Colonic mucosa (tissue), 4 donors: Measurements from ENCODE around the gene PACSIN1. TPM values are rescaled to one million over a fixed set of nuclear protein-coding genes. Genes with fewer than 3 reads are reported as not detected.

Experiments used
- DNase-seq: peaks from one replicate; pipeline ENCODE4 v3.0.0-alpha.2; 2020
- H3K27ac ChIP-seq: fragments of 200-600 bp; one replicate; pipeline ENCODE4 v1.8.0; 2021
- H3K27me3 ChIP-seq: fragments of 200-600 bp; one replicate; pipeline ENCODE4 v1.8.0; 2021
- H3K36me3 ChIP-seq: fragments of 200-600 bp; one replicate; pipeline ENCODE4 v1.8.0; 2021
- H3K4me1 ChIP-seq: fragments of 200-600 bp; one replicate; pipeline ENCODE4 v1.8.0; 2021; ENCODE audit warnings: mild to moderate bottlenecking
- H3K4me3 ChIP-seq: fragments of 200-600 bp; one replicate; pipeline ENCODE4 v1.8.0; 2021
- H3K9ac ChIP-seq, 2 donors: one replicate each; pipeline ENCODE4 v1.7.0; 2013; ENCODE audit warnings: control low read depth in 2 of 2, low read depth in 2 of 2, low read length in 2 of 2
- H3K9me3 ChIP-seq: fragments of 200-600 bp; one replicate; pipeline ENCODE4 v1.8.0; 2021
- CTCF ChIP-seq: fragments of 200-600 bp; IDR thresholded peaks from one replicate; pipeline ENCODE4 v1.8.0; 2022; ENCODE audit warnings: antibody characterized with exemption, mild to moderate bottlenecking
- intact Hi-C: fragments of 100-400 bp; cut with DNase I; formaldehyde crosslinking; loops from one replicate; pipeline ENCODE4 v1.14.1; 2022
- total RNA-seq, 2 donors: library from RNA; stranded (reverse); fragmentation: NEBNext Ultra II Directional in 1 of 2; extraction: Animal tissue kit (Norgen Biotek cat#: 25700) in 1 of 2; gene quantifications; one replicate each; pipeline ENCODE4 v1.2.1, GENCODE V29; 2021
- donor health status: healthy.
- donor health status: DM: no; HTN: no; CAD: no.
- donor health status: DM: no; HTN: no; CAD: no.

The PACSIN1 gene
- total RNA-seq, 2 donors from 2014 or later, result 0.05 to 0.37 TPM

DNA sequence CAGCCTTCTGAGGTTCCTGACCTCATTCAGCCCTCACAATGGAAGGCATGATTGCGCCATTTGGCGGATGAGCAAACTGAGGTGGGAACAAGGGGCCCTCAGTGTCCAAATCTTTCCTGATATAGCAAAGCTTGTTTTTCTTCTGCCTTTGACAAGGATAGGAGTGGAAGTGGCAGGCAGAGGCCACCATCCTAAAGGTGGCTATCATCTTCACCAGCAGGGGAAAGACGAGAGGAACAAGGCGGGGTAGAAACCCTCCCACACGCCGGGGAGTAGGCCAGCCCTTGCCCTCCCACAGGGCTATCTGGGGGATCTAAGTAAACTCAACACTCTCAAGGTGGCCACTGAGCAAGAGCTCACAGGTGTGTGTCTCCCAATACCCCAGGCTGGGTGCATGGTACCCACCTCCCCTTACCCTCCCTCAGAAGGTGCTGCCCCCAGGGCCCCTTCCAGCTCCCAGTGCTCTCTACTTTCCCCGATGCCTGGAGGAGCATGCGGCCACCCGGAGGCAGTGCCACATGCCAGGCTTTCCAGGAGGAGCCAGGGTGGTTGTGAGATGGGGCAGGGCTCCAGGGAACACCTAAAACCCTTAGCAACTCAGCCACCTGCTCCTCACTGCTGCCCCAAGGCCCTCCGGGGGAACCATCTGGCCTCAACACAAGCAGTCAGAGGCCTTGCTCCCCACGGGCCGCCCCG lies 79.0 kb downstream of the PACSIN1 start:
- Histone ChIP-seq H3K9ac (peak overlapping the region; percentile 48 to 51), H3K9me3 (no peaks in the 10 kb centered on the region), H3K36me3 (no peaks in the 10 kb centered on the region), H3K27ac (no peak overlapping the region), H3K27me3 (no peaks in the 10 kb centered on the region), H3K4me1 (peaks cover 7% of the 10 kb centered on the region), H3K4me3 (no peak overlapping the region)
- intact Hi-C loops, result no loop called here
- TF ChIP-seq CTCF, result no peak
- DNase-seq, result no peak

- DNase-seq, result peak; percentile 84
- Histone ChIP-seq H3K9me3 (no peaks in the 10 kb centered on the region), H3K4me3 (no peak overlapping the region), H3K27me3 (no peaks in the 10 kb centered on the region), H3K9ac (peak overlapping the region; percentile 33 to 80), H3K36me3 (no peaks in the 10 kb centered on the region), H3K27ac (peak overlapping the region; percentile 77), H3K4me1 (peaks cover 7% of the 10 kb centered on the region)
- intact Hi-C loops, result no loop called here
- TF ChIP-seq CTCF, result no peak
Measured at GRCh38 chr6:34546551-34547321, 80.9 kb downstream of the PACSIN1 start.

GRCh38 chr6:34547701-34548644 lies 82.1 kb downstream of the PACSIN1 start:
- Histone ChIP-seq H3K4me3 (no peak overlapping the region), H3K36me3 (no peaks in the 10 kb centered on the region), H3K9ac (peak overlapping the region in 1 of 2 donors; percentile 53), H3K27me3 (no peaks in the 10 kb centered on the region), H3K27ac (peak overlapping the region; percentile 77), H3K4me1 (peaks cover 7% of the 10 kb centered on the region), H3K9me3 (no peaks in the 10 kb centered on the region)
- no peak for TF ChIP-seq CTCF
- intact Hi-C loops, result no loop called here
- DNase-seq, result peak; percentile 78

DNA sequence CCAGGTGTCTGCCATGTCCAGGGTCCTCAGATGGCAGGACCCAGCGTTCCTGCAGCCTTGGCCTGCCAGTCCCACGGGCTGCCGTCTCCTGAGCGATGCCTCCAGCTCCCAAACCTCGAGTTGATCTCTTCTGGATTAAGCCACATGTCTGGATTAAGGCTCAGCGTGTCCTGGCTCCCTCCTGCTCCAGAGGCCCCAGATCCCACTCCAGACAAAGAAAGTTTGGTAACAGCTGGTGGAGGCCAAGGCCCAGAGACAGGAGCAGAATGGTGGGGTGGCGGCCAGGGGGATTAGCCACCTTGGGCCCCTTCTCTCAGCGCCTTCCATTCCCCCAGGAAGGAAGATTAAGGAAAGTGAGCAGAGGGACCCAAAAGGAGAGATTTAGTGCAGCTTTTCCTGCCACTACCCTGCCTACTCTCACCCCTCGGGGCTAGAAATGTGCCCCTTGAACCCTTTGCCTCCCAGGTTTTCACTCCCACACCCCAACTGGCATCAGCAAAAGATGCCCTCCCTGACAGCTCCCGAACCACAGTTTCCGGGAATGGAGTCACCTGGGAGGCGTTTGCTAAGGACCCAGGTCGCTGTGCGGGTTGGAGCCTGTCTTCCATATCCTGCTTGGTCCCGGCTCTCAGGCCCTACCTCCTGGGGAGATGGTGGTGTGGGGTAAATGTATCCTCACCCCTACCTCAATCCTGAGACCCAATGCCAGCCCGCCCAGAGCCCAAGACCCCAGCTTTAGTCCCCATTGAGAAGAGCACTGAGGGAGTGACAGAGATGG lies 83.3 kb downstream of the PACSIN1 start:
- Histone ChIP-seq H3K4me3 (no peak overlapping the region), H3K27me3 (no peaks in the 10 kb centered on the region), H3K9me3 (no peaks in the 10 kb centered on the region), H3K36me3 (no peaks in the 10 kb centered on the region), H3K4me1 (peaks cover 7% of the 10 kb centered on the region), H3K27ac (no peak overlapping the region), H3K9ac (no peak overlapping the region)
- no peak for DNase-seq
- intact Hi-C loops, result no loop called here
- no peak for TF ChIP-seq CTCF
